ENCODE data around the gene FETUB.

The FETUB gene

GRCh38 chr3:186646106-186646505 is 5.9 kb downstream of the FETUB start:
- no peak overlapping the region for H3K4me3 ChIP-seq
- H3K27ac ChIP-seq, result no peak overlapping the region
- no peak for DNase-seq (ENCODE audit: low spot score)
- no peak for TF ChIP-seq CTCF (IDR thresholded peaks at IDR 0.05)

GRCh38 chr3:186646841-186647240 is 6.6 kb downstream of the FETUB start:
- no peak for TF ChIP-seq CTCF (IDR thresholded peaks at IDR 0.05)
- no peak for DNase-seq (ENCODE audit: low spot score)
- no peak overlapping the region for H3K4me3 ChIP-seq
- H3K27ac ChIP-seq, result no peak overlapping the region

GRCh38 chr3:186648851-186649250 is 8.7 kb downstream of the FETUB start:
- H3K27ac ChIP-seq, result no peak overlapping the region
- TF ChIP-seq CTCF (IDR thresholded peaks at IDR 0.05), result no peak
- no peak overlapping the region for H3K4me3 ChIP-seq
- no peak for DNase-seq (ENCODE audit: low spot score)

- no peak overlapping the region for H3K4me3 ChIP-seq
- no peak for DNase-seq (ENCODE audit: low spot score)
- no peak overlapping the region for H3K27ac ChIP-seq
- TF ChIP-seq CTCF (IDR thresholded peaks at IDR 0.05), result no peak
These were observed 11.5 kb downstream of the FETUB start for GRCh38 chr3:186651678-186652215.

- H3K4me3 ChIP-seq, result no peak overlapping the region
- no peak for DNase-seq (ENCODE audit: low spot score)
- H3K27ac ChIP-seq, result no peak overlapping the region
- TF ChIP-seq CTCF (IDR thresholded peaks at IDR 0.05), result no peak
These were observed 13.0 kb downstream of the FETUB start for GRCh38 chr3:186653080-186653707.

GRCh38 chr3:186653984-186654383 is 13.8 kb downstream of the FETUB start:
- no peak for TF ChIP-seq CTCF (IDR thresholded peaks at IDR 0.05)
- Histone ChIP-seq H3K27ac (no peak overlapping the region), H3K4me3 (no peak overlapping the region)
- DNase-seq (ENCODE audit: low spot score), result no peak

- no peak for DNase-seq (ENCODE audit: low spot score)
- TF ChIP-seq CTCF (IDR thresholded peaks at IDR 0.05), result no peak
- Histone ChIP-seq H3K4me3 (no peak overlapping the region), H3K27ac (no peak overlapping the region)
These were observed 23.3 kb downstream of the FETUB start for GRCh38 chr3:186663361-186664118.

Measured in coronary artery (tissue), 2 donors.